ENCODE measurements around the gene AP2A1. TPM values are rescaled to one million over a fixed set of nuclear protein-coding genes. Genes with fewer than 3 reads are reported as not detected.

AP2A1 gene
- total and polyA plus RNA-seq, 9 of the 15 experiments (the other 6 are each of a cell fraction or from before 2014, with no cell fraction given) = 0.55 to 150 (median 31.9) TPM

DNA sequence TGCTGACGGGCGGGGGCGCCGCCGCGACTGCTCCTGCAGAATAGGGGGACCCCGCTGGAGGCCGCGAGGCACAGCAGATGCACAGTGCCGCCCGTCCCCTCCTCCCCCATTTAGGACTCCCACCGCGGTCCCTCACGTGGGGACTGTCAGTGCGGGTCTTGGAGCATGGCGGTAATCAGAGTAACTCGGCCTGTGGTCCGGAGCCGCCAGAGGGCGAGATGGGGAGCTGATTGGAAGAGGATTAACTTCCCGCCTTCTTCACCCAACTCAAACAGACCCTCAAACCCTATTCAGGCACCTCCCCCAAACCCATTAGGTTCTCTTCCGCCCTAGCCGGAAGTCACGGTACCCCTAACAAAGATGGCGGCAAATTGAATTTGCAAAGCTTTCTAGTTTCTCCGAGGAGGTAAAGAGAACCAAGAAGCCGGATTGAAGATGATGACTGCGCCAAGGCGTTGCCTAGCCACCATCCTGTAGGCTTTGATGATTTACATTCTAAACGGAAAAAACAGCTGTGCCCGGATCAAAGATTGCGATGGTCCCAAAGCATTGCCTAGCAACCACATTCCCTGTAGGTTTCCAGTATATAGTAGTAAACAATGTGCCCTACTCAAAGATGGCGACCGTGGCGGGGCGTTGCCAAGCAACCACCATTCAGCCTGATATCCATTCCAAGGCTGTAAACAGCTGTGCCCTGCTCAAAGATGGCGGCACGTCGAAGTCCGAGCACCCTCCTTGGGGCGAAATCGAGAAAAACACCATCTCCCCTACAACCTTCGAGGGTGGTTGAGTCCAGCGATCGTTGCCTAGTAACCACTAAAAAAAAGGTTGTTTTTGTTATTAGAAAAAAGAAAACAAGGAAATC is 46.4 kb downstream of the AP2A1 start, which contains the start of gene FUZ (continued):
- TF ChIP-seq, protein P1, sequence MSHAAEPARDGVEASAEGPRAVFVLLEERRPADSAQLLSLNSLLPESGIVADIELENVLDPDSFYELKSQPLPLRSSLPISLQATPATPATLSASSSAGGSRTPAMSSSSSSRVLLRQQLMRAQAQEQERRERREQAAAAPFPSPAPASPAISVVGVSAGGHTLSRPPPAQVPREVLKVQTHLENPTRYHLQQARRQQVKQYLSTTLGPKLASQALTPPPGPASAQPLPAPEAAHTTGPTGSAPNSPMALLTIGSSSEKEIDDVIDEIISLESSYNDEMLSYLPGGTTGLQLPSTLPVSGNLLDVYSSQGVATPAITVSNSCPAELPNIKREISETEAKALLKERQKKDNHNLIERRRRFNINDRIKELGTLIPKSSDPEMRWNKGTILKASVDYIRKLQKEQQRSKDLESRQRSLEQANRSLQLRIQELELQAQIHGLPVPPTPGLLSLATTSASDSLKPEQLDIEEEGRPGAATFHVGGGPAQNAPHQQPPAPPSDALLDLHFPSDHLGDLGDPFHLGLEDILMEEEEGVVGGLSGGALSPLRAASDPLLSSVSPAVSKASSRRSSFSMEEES (CRISPR knock-in tag; IDR thresholded peaks at IDR 0.05) = no peak
- TF ChIP-seq ZNF224 (CRISPR knock-in tag; IDR thresholded peaks at IDR 0.05) (no peak), ZFP30 (CRISPR knock-in tag; IDR thresholded peaks at IDR 0.05; ENCODE audit: borderline replicate concordance) (no peak), XRCC5 (IDR thresholded peaks at IDR 0.05; ENCODE audit: low read depth, low read length) (peak; percentile 76; the same call in 1 of the 2 replicates), TEAD1 (CRISPR knock-in tag; IDR thresholded peaks at IDR 0.05) (peak in 1 of 2 experiments; percentile 95; a peak in 2 of 4 replicates), CBX1 (IDR thresholded peaks at IDR 0.05; ENCODE audit: low read depth) (no peak), MXI1 (IDR thresholded peaks at IDR 0.05; ENCODE audit: low read depth, low read length) (peak; percentile 70; the same call in 1 of the 2 replicates), ZNF174 (CRISPR knock-in tag; IDR thresholded peaks at IDR 0.05) (no peak), SMARCC2 (IDR thresholded peaks at IDR 0.05; ENCODE audit: low read depth) (no peak), EP400 (IDR thresholded peaks at IDR 0.05) (peak; percentile 54; the same call in 1 of the 2 replicates), BRD9 (IDR thresholded peaks at IDR 0.05; ENCODE audit: low read depth, partially characterized antibody) (no peak), HNRNPUL1 (IDR thresholded peaks at IDR 0.05; ENCODE audit: low read length) (no peak), MAZ (CRISPR knock-in tag; conservative IDR thresholded peaks at IDR 0.05 in 1 of 2, IDR thresholded peaks at IDR 0.05 in 1 of 2) (peak in 1 of 2 experiments; percentile 47; a peak in 2 of 4 replicates), CHD1 (IDR thresholded peaks at IDR 0.05; ENCODE audit: low read length) (no peak), SAFB (IDR thresholded peaks at IDR 0.05; ENCODE audit: borderline replicate concordance, low read depth, low read length) (no peak)
- TF ChIP-seq, protein P2, sequence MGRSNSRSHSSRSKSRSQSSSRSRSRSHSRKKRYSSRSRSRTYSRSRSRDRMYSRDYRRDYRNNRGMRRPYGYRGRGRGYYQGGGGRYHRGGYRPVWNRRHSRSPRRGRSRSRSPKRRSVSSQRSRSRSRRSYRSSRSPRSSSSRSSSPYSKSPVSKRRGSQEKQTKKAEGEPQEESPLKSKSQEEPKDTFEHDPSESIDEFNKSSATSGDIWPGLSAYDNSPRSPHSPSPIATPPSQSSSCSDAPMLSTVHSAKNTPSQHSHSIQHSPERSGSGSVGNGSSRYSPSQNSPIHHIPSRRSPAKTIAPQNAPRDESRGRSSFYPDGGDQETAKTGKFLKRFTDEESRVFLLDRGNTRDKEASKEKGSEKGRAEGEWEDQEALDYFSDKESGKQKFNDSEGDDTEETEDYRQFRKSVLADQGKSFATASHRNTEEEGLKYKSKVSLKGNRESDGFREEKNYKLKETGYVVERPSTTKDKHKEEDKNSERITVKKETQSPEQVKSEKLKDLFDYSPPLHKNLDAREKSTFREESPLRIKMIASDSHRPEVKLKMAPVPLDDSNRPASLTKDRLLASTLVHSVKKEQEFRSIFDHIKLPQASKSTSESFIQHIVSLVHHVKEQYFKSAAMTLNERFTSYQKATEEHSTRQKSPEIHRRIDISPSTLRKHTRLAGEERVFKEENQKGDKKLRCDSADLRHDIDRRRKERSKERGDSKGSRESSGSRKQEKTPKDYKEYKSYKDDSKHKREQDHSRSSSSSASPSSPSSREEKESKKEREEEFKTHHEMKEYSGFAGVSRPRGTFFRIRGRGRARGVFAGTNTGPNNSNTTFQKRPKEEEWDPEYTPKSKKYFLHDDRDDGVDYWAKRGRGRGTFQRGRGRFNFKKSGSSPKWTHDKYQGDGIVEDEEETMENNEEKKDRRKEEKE (IDR thresholded peaks at IDR 0.05; ENCODE audit: borderline replicate concordance in 1 of 2, control insufficient read depth in 1 of 2, low read depth in 2 of 2, low read length in 1 of 2) = no peak
